Activated CD4-positive, alpha-beta T cell treated with anti-CD3 and anti-CD28 coated beads, Interleukin-2, amount 50 U/mL, for 1 hour (primary cell): Measurements from ENCODE around the gene HAGHL.

Source experiments
- DNase-seq: peaks from one replicate; pipeline ENCODE4 v3.0.0-alpha.2; 2020

HAGHL gene

DNA sequence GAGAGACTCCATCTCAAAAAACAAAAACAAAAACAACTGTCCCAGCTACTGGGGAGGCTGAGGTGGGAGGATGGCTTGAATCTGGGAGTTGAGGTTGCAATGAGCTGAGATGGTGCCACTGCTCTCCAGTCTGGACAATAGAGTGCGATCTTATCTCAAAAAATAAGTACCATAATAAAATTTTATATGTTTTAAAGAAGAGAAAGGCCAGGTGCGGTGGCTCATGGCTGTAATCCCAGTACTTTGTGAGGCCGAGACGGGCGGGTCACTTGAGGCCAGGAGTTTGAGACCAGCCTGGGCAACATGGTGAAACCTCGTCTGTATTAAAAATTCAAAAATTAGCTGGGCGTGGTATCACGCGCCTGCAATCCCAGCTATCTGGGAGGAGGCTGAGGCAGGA, 49.9 kb downstream of the HAGHL start:
- DNase-seq = no peak

- DNase-seq = no peak
These were observed 50.9 kb downstream of the HAGHL start for GRCh38 chr16:777826-778225.

DNA sequence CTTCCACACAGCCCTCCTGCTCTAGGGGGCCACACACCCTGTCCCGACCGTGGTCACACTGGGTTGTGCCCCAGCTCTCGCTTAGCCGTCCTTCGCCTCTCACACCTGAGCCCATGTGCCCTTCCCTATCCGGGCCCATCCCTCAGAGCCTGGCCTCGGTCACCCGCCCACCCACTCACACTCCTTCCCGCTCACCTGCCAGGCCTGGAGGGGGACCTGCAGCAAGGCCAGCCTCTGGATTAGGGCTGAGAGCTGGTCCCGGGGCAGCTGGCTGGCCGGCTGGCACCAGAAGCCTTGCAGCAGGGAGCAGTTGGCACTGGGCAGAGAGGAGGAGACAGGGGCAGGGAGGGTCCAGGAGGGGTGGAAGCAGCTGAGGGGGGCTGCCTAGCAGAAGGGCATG, 51.5 kb downstream of the HAGHL start:
- DNase-seq = no peak

GRCh38 chr16:778909-779527, 52.1 kb downstream of the HAGHL start:
- no peak for DNase-seq
